Smooth muscle cell of the umbilical artery (primary cell): ENCODE results near the gene DGUOK. TPM values are rescaled to one million over a fixed set of nuclear protein-coding genes. Genes with fewer than 3 reads are reported as not detected.

ENCODE experiments used
- total RNA-seq: library from RNA; depleted of rRNA; stranded (reverse); fragments of >200 nt; gene quantifications from 2 replicates; pipeline ENCODE4 v1.2.3, GENCODE V29; 2014

The DGUOK gene
- 40.1 and 54.6 TPM in 2 replicates for total RNA-seq

DNA sequence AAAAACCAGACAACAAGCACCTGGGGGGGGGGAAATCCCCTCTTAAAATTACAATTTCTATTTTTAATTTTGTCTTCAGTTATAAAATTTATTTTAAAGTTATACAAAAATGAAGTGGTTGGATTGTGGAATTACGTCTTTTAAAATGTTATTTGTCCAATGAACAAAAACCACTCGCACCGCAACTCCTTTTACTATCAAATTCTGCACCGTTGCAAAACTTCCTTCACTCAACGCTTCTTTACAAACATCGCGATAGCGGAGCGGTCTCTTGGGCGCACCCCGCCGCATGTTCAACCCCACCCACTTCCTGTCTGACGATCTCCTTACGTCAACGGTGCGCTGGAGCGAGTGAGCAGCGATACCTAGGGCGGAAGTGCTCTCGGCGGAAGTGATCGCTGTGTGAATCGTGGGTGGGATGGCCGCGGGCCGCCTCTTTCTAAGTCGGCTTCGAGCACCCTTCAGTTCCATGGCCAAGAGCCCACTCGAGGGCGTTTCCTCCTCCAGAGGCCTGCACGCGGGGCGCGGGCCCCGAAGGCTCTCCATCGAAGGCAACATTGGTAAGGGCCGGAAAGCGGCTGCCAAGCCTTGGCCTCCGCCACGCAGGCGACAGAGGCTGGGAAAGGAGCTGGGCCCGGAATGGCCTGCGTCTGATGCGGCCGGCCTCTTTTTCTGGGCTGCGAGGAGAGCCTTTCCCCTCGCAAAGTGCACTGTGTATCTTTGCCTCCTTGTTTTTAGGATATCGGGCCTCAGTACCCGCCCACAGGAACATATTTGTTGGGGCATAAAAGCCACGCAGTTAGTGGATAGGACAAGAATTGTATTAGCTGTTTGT, at the start of gene DGUOK:
Gene DGUOK, plus strand, starts transcription at position 388 of the 835 bp plus-strand sequence. Its CDS starts 31 bp downstream, at position 419.

GRCh38 chr2:73892631-73893329, 33.9 kb upstream of the DGUOK start, which contains the start of gene ACTG2:
ACTG2 (plus strand) TSS chr2:73893008; CDS start chr2:73901312, 8,304 bp downstream.

DNA sequence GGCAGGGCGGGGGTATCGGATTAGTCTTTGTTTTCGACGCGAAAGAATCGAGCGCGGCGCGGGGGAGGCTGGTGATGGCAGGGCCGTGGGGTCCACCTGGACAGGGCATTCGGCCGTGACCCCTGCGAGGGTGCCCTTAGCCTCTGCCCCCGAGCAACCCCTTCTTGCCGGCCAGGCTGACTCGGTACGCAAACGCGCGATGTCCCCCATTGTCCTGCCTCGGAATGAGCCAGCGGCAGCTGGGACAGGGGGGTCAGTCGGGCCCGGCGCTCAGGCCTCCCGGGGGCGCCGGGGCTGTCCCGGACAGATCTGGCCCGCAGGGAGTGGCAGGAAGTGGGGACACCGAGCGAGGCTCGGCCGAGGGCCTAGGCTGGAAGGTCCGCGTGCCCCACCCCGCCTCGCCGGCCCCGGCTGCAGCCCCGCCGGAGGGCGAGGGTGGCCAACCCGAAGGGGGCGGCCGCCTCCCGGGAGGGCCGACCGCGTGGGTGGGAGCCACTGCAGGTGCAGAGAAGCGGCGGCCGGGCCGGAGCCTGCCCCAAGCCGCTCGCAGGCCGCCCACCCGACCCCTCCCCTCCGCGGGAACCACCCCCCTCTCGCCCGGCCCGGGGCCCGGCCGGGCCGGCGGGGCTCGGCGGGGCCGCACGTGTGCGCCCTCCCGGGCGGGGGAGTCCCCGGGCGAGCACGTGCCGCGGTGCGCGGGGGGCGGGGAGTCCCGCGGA, 57.7 kb downstream of the DGUOK start, which contains the start of gene TET3:
Gene TET3, plus strand, starts transcription at position 708 of the 719 bp plus-strand sequence. CDS start 1,494 bp downstream, outside the sequence.

Other genes with a start within 250 kb of the DGUOK start
- 14.8 and 18.6 TPM in 2 replicates for gene TPRKB, start 189.5 kb upstream of the DGUOK start, total RNA-seq
- gene DUSP11, start 146.8 kb upstream of the DGUOK start, total RNA-seq: 27.6 and 28.6 TPM in 2 replicates
- gene C2orf78, start 142.7 kb upstream of the DGUOK start, total RNA-seq: not detected in 2 replicates
- gene STAMBP, start 97.9 kb upstream of the DGUOK start, total RNA-seq: 23.5 and 35.5 TPM in 2 replicates
- 94.1 and 175 TPM in 2 replicates for gene ACTG2, start 33.9 kb upstream of the DGUOK start, total RNA-seq
- gene TET3, start 58.0 kb downstream of the DGUOK start, total RNA-seq: 3.6 and 5.9 TPM in 2 replicates
- gene BOLA3, start 221.0 kb downstream of the DGUOK start, total RNA-seq: 26.3 and 29.4 TPM in 2 replicates